Activated naive CD4-positive, alpha-beta T cell treated with anti-CD3 and anti-CD28 coated beads for 36 hours (primary cell): ENCODE measurements around the gene PET100. TPM values are rescaled to one million over a fixed set of nuclear protein-coding genes. Genes with fewer than 3 reads are reported as not detected.

Experiments used
- CTCF ChIA-PET: fragments of 350-600 bp; sonication (Branson Sonifier 250); formaldehyde crosslinking; loops from one replicate; lab custom pipeline; 2021; ENCODE audit warnings: antibody characterized with exemption; lab: Charles Lee
- DNase-seq: peaks from one replicate; pipeline ENCODE4 v3.0.0-alpha.2; 2020
- H3K27ac Mint-ChIP-seq: one replicate; pipeline ENCODE4 v1.8.0; 2021; ENCODE audit warnings: mild to moderate bottlenecking, mixed read lengths
- H3K27me3 Mint-ChIP-seq: one replicate; pipeline ENCODE4 v1.8.0; 2021; ENCODE audit warnings: low read depth, mixed read lengths
- H3K36me3 Mint-ChIP-seq: one replicate; pipeline ENCODE4 v1.8.0; 2021; ENCODE audit warnings: low read depth, mixed read lengths
- H3K4me1 Mint-ChIP-seq: one replicate; pipeline ENCODE4 v1.8.0; 2021; ENCODE audit warnings: low read depth, mixed read lengths
- H3K4me3 Mint-ChIP-seq: one replicate; pipeline ENCODE4 v1.8.0; 2021; ENCODE audit warnings: mild to moderate bottlenecking, moderate library complexity, mixed read lengths
- H3K9me3 Mint-ChIP-seq: one replicate; pipeline ENCODE4 v1.8.0; 2021; ENCODE audit warnings: mixed read lengths
- intact Hi-C: fragments of 100-400 bp; cut with micrococcal nuclease; formaldehyde crosslinking; loops from one replicate; pipeline ENCODE4 v1.15.1; 2023
- total RNA-seq, 2 experiments: library from RNA; stranded (reverse); gene quantifications; one replicate each; pipeline ENCODE4 v1.2.3, GENCODE V29; 2021

The PET100 gene
- total RNA-seq, 2 experiments from 2014 or later, result 93.9 to 96.5 TPM

DNA sequence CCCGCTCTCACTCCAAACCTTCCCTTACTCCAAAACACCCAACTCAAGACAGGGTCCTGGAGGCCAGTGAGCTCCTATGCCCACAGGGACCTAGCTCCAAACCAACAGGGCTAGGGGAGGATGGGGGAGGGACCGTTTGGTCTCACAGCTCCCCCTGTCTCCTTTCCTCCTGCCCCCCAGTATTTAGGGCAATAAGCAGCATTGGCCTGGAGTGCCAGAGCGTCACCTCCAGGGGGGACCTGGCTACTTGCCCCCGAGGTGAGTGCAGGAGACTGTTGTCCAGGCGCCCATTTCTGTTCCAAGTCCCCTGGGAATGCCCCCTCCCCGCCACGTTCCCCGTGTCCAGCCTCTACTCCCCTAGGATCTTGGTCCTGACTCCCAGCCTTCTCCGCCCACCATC, 40.0 kb downstream of the PET100 start:
- Mint-ChIP-seq H3K27me3 (peaks cover 23% of the 10 kb centered on the region), H3K27ac (no peak overlapping the region), H3K36me3 (no peaks in the 10 kb centered on the region), H3K9me3 (no peaks in the 10 kb centered on the region), H3K4me1 (peaks cover 14% of the 10 kb centered on the region), H3K4me3 (no peak overlapping the region)
- CTCF ChIA-PET, result interaction anchor here (2.3 to 3.3 kb wide), 2 partner anchors 11 to 17 kb away, joined by 6 to 21 read pairs; partner anchors contain the start of gene TRAPPC5
- intact Hi-C loops, result no loop called here
- DNase-seq, result no peak

GRCh38 chr19:7670150-7670783, 40.7 kb downstream of the PET100 start:
- CTCF ChIA-PET, result interaction anchor here (0.9 to 3.3 kb wide), 4 partner anchors 10 to 55 kb away, joined by 5 to 21 read pairs (median 6); partner anchors contain the start of gene TRAPPC5
- DNase-seq, result peak; percentile 47
- H3K27ac Mint-ChIP-seq, result no peak overlapping the region
- H3K4me3 Mint-ChIP-seq, result peak overlapping the region; percentile 58
- no peaks in the 10 kb centered on the region for H3K9me3 Mint-ChIP-seq
- no peaks in the 10 kb centered on the region for H3K36me3 Mint-ChIP-seq
- intact Hi-C loops, result no loop called here
- peaks cover 14% of the 10 kb centered on the region for H3K4me1 Mint-ChIP-seq
- peaks cover 23% of the 10 kb centered on the region for H3K27me3 Mint-ChIP-seq

DNA sequence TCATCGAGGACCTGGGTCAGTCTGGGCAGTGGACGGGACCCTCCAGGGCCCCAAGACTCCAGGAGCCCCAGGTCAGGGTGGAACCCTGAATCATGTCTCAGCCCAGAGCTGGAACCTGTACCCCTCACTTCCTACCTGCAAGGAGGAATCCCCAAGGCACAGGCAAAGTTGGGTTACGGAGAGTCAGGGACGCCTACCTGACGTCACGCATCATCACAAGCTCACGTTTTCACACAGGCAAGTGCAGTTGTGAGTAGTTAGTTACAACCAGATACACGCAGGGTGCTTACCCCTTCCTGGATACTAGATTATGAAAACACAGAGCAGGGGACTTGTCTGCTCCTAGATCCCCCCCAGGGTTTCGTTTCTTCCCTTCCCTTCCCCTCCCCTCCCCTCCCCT, 41.2 kb downstream of the PET100 start:
- peaks cover 25% of the 10 kb centered on the region for H3K27me3 Mint-ChIP-seq
- intact Hi-C loops, result no loop called here
- DNase-seq, result no peak
- H3K4me1 Mint-ChIP-seq, result peaks cover 16% of the 10 kb centered on the region
- CTCF ChIA-PET, result interaction anchor here (0.9 to 1.4 kb wide), 2 partner anchors 10 to 55 kb away, joined by 5 to 6 read pairs; partner anchors contain the start of gene TRAPPC5
- H3K9me3 Mint-ChIP-seq, result no peaks in the 10 kb centered on the region
- no peak overlapping the region for H3K4me3 Mint-ChIP-seq
- no peak overlapping the region for H3K27ac Mint-ChIP-seq
- no peaks in the 10 kb centered on the region for H3K36me3 Mint-ChIP-seq

- H3K4me3 Mint-ChIP-seq, result no peak overlapping the region
- intact Hi-C loops, result no loop called here
- CTCF ChIA-PET, result interaction anchor here (0.7 kb wide), 1 partner anchor 11 kb away, joined by 3 read pairs; no protein-coding TSS in a partner anchor
- no peak for DNase-seq
- H3K27me3 Mint-ChIP-seq, result peaks cover 36% of the 10 kb centered on the region
- H3K9me3 Mint-ChIP-seq, result no peaks in the 10 kb centered on the region
- H3K4me1 Mint-ChIP-seq, result peaks cover 32% of the 10 kb centered on the region
- H3K36me3 Mint-ChIP-seq, result no peaks in the 10 kb centered on the region
- no peak overlapping the region for H3K27ac Mint-ChIP-seq
Measured at GRCh38 chr19:7672522-7672921, 42.9 kb downstream of the PET100 start.

DNA sequence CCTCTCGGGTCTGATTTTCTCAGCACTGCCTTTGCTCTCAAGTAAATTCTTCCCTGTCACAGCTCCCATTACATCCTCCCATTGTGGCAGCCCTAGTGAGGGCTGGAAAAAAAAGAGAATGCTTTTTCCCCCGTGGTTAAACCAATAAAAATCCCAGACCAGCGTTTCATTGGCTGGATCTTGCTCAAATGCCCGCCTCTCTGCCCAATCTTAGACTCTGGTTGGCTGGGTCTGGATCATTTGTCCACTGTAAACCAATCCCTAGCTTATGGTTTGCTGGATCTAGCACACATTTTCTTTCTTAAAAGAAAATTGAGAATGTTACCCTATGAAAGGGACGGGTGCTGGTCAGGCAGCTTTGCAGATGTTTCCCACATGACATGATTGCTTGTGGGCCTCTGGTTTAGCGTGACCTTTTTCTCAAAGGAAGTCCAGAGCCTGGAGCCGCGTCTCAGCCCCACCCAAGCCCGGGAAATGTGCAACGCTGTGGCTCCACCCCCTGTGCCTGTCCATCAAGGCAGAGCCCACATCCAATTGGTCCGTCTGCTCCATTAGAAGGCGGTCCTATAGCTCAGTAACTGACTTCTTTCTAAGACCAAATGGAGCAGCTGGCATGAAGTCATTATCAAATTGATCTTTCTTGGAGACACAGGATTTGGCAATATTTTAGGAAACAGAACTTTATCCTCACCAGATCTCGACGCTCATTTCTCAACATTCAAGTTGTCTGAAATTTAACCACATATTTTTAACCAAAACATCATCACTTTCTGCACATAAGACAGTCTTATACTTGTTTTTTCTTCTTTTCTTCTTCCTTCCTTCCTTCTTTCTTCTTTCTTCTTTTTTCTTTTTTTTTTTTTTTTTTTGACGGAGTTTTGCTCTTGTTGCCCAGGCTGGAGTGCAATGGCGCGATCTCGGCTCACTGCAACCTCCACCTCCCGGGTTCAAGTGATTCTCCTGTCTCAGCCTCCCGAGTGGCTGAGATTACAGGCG, 44.7 kb downstream of the PET100 start:
- H3K27me3 Mint-ChIP-seq, result peaks cover 38% of the 10 kb centered on the region
- intact Hi-C loops, result loop anchor here (5.0 kb wide), 1 partner anchor 322 kb away; no protein-coding TSS in a partner anchor
- H3K36me3 Mint-ChIP-seq, result no peaks in the 10 kb centered on the region
- H3K4me3 Mint-ChIP-seq, result no peak overlapping the region
- H3K4me1 Mint-ChIP-seq, result peaks cover 44% of the 10 kb centered on the region
- CTCF ChIA-PET, result no interaction called here
- H3K9me3 Mint-ChIP-seq, result no peaks in the 10 kb centered on the region
- peak; percentile 34 for DNase-seq
- H3K27ac Mint-ChIP-seq, result no peak overlapping the region

GRCh38 chr19:7676376-7676775, 46.8 kb downstream of the PET100 start:
- CTCF ChIA-PET, result interaction anchor here (1.5 kb wide), 1 partner anchor 24 kb away, joined by 4 read pairs; no protein-coding TSS in a partner anchor
- H3K4me1 Mint-ChIP-seq, result peaks cover 45% of the 10 kb centered on the region
- intact Hi-C loops, result loop anchor here (5.0 kb wide), 1 partner anchor 324 kb away; no protein-coding TSS in a partner anchor

GRCh38 chr19:7676854-7677253, 47.3 kb downstream of the PET100 start, which contains the start of gene MCEMP1:
MCEMP1 (plus strand) TSS chr19:7677090; CDS start chr19:7677121, 31 bp downstream.
- H3K27ac Mint-ChIP-seq, result no peak within 1 kb of the TSS
- peaks cover 2% of the 10 kb centered on the region for H3K36me3 Mint-ChIP-seq
- peaks cover 23% of the 10 kb centered on the region for H3K27me3 Mint-ChIP-seq
- no peak for DNase-seq
- H3K9me3 Mint-ChIP-seq, result no peaks in the 10 kb centered on the region
- CTCF ChIA-PET, result interaction anchor here (1.5 kb wide), 1 partner anchor 24 kb away, joined by 4 read pairs; no protein-coding TSS in a partner anchor
- intact Hi-C loops, result loop anchor here (5.0 kb wide), 1 partner anchor 325 kb away; no protein-coding TSS in a partner anchor
- H3K4me1 Mint-ChIP-seq, result peaks cover 48% of the 10 kb centered on the region
- no peak within 1 kb of the TSS for H3K4me3 Mint-ChIP-seq

More at GRCh38 chr19:7676376-7676775, 46.8 kb downstream of the PET100 start:
- no peaks in the 10 kb centered on the region for H3K9me3 Mint-ChIP-seq
- H3K36me3 Mint-ChIP-seq, result no peaks in the 10 kb centered on the region
- no peak for DNase-seq
- peaks cover 26% of the 10 kb centered on the region for H3K27me3 Mint-ChIP-seq
- no peak overlapping the region for H3K4me3 Mint-ChIP-seq
- no peak overlapping the region for H3K27ac Mint-ChIP-seq

- DNase-seq, result no peak
- Mint-ChIP-seq H3K4me3 (no peak overlapping the region), H3K27ac (no peak overlapping the region), H3K27me3 (peaks cover 22% of the 10 kb centered on the region), H3K4me1 (peaks cover 51% of the 10 kb centered on the region), H3K36me3 (peaks cover 6% of the 10 kb centered on the region), H3K9me3 (no peaks in the 10 kb centered on the region)
- intact Hi-C loops, result loop anchor here (5.0 kb wide), 1 partner anchor 325 kb away; no protein-coding TSS in a partner anchor
- CTCF ChIA-PET, result interaction anchor here (0.6 to 1.1 kb wide), 3 partner anchors 25 to 149 kb away, joined by 3 to 6 read pairs (median 4); no protein-coding TSS in a partner anchor
Measured at GRCh38 chr19:7677669-7678311, 48.2 kb downstream of the PET100 start.

- intact Hi-C loops, result loop anchor here (1.0 to 5.0 kb wide), 2 partner anchors 111 to 327 kb away; no protein-coding TSS in a partner anchor
- Mint-ChIP-seq H3K36me3 (peaks cover 10% of the 10 kb centered on the region), H3K27ac (peak overlapping the region; percentile 63), H3K9me3 (no peaks in the 10 kb centered on the region), H3K27me3 (peaks cover 18% of the 10 kb centered on the region), H3K4me1 (peaks cover 52% of the 10 kb centered on the region), H3K4me3 (peak overlapping the region; percentile 7)
- peak; percentile 83 for DNase-seq
- CTCF ChIA-PET, result interaction anchor here (0.6 to 1.1 kb wide), 3 partner anchors 26 to 121 kb away, joined by 3 to 6 read pairs (median 5); no protein-coding TSS in a partner anchor
Measured at GRCh38 chr19:7678971-7679751, 49.6 kb downstream of the PET100 start.

DNA sequence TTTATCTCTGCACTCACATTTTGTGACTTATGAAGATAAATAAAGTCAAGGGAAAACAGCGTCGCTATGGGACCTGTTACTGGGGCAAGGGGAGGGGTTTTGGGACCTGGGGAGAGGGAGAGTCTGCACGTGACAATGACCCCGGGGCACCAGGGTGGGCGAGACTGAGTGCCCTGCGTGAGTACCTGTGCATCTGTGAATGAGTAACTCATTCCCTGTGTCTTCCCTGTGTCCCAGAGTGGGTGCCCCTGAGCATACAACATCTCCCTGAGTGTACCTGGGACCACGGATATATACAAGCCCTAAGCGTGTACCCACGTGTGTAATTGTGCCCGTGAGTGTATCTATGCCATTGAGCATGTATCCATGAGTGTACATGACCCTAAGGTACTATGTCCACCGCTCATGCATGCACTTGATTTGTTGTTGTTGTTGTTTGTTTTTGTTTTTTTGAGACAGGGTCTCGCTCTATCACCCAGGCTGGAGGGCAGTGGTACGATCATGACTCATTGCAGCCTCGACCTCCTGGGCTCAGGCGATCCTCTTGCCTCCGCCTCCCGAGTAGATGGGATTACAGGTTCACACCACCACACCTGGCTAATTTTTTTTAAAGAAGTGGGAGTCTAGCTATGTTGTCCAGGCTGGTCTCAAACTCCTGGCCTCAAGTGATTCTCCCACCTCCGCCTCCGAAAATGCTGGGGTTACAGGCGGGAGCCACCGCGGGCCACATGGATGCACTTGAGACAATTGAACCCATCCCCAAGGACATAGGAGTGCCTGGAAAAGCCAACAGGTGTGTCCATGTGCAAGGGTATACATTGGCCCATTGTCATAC, 50.4 kb downstream of the PET100 start:
- Mint-ChIP-seq H3K4me1 (peaks cover 50% of the 10 kb centered on the region), H3K9me3 (no peaks in the 10 kb centered on the region), H3K36me3 (peaks cover 10% of the 10 kb centered on the region), H3K27me3 (peaks cover 17% of the 10 kb centered on the region), H3K4me3 (peak overlapping the region; percentile 51), H3K27ac (peak overlapping the region; percentile 50)
- no peak for DNase-seq
- intact Hi-C loops, result loop anchor here (1.0 to 5.0 kb wide), 7 partner anchors 22 to 577 kb away; partner anchors contain the start of genes PET100, SNAPC2 and XAB2
- CTCF ChIA-PET, result interaction anchor here (0.6 to 4.0 kb wide), 24 partner anchors 9 to 611 kb away, joined by 3 to 52 read pairs (median 5); partner anchors contain the start of genes ARHGEF18, MCOLN1, PET100 and RETN
